IMR-90 (cell line): ENCODE measurements around the gene HOXA7. TPM values are rescaled to one million over a fixed set of nuclear protein-coding genes. Genes with fewer than 3 reads are reported as not detected.
A peak's percentile ranks its signal among the peaks of the same experiment; 100 is the strongest.

ENCODE experiments used
- ATAC-seq: fragments of 200-7000 bp; cut with Tn5 transposase; 2 replicates; pipeline ENCODE4 v1.9.1; 2020; ENCODE audit warnings: low read depth, mild to moderate bottlenecking, moderate library complexity
- BruUV-seq: library from RNA; stranded (reverse); fragments of 400-500 nt; replicated peaks from 2 replicates; lab custom pipeline; 2021; lab: Mats Ljungman, UMichigan
- CTCF ChIA-PET: fragments of 300-600 bp; formaldehyde crosslinking; extraction: SDS; loops from one replicate; lab custom pipeline; 2021; ENCODE audit warnings: antibody characterized with exemption; lab: Yijun Ruan, JAX
- POLR2A ChIA-PET: fragments of 300-600 bp; sonication (Branson Sonifier 250); formaldehyde crosslinking; loops from one replicate; lab custom pipeline; 2022; ENCODE audit warnings: antibody characterized with exemption; ENCODE audit not compliant: unreplicated experiment; lab: Charles Lee
- DNase-seq: peaks from one replicate; pipeline ENCODE4 v3.0.0; 2013
- H2AFZ ChIP-seq: replicated peaks from 2 replicates; pipeline ENCODE3; 2013; ENCODE audit warnings: low read length, mild to moderate bottlenecking; ENCODE audit not compliant: poor library complexity
- H2AK5ac ChIP-seq: 2 replicates; pipeline ENCODE4 v1.6.1; 2013; ENCODE audit warnings: low read depth, low read length, inconsistent platforms
- H2AK9ac ChIP-seq: replicated peaks from 2 replicates; pipeline ENCODE3; 2013; ENCODE audit warnings: mild to moderate bottlenecking, low read depth, low read length, moderate library complexity; ENCODE audit not compliant: poor library complexity
- H2BK120ac ChIP-seq: 2 replicates; pipeline ENCODE4 v1.6.1; 2013; ENCODE audit warnings: low read depth, low read length, inconsistent platforms
- H2BK15ac ChIP-seq: 3 replicates; pipeline ENCODE4 v1.6.1; 2013; ENCODE audit warnings: low read depth, low read length, inconsistent platforms
- H2BK20ac ChIP-seq: 2 replicates; pipeline ENCODE4 v1.6.1; 2013; ENCODE audit warnings: low read depth, mild to moderate bottlenecking, inconsistent platforms, low read length, moderate library complexity
- H2BK5ac ChIP-seq: 2 replicates; pipeline ENCODE4 v1.6.1; 2013; ENCODE audit warnings: mild to moderate bottlenecking, low read depth, low read length, inconsistent platforms; ENCODE audit not compliant: poor library complexity, severe bottlenecking
- H3K14ac ChIP-seq: replicated peaks from 2 replicates; pipeline ENCODE4 v1.6.1; 2013; ENCODE audit warnings: low read depth, low read length, inconsistent platforms
- H3K18ac ChIP-seq: 2 replicates; pipeline ENCODE4 v1.6.1; 2013; ENCODE audit warnings: low read depth, low read length, control low read depth
- H3K23ac ChIP-seq: 2 replicates; pipeline ENCODE4 v1.6.1; 2013; ENCODE audit warnings: low read depth, low read length, inconsistent platforms
- H3K27ac ChIP-seq: 2 replicates; pipeline ENCODE4 v1.5.1; 2013; ENCODE audit warnings: mild to moderate bottlenecking, control low read depth, low read length; ENCODE audit not compliant: insufficient read depth
- H3K27me3 ChIP-seq: 2 replicates; pipeline ENCODE4 v1.6.1; 2013; ENCODE audit warnings: low read length; ENCODE audit not compliant: control insufficient read depth, insufficient read depth
- H3K36me3 ChIP-seq: 2 replicates; pipeline ENCODE4 v1.6.1; 2013; ENCODE audit warnings: low read length, mixed read lengths; ENCODE audit not compliant: control insufficient read depth, insufficient read depth
- H3K4ac ChIP-seq: 2 replicates; pipeline ENCODE4 v1.6.1; 2013; ENCODE audit warnings: low read depth, low read length, inconsistent platforms
- H3K4me1 ChIP-seq: 2 replicates; pipeline ENCODE4 v1.6.1; 2013; ENCODE audit warnings: low read length, mixed read lengths; ENCODE audit not compliant: control insufficient read depth, insufficient read depth
- H3K4me2 ChIP-seq: 2 replicates; pipeline ENCODE4 v1.6.1; 2013; ENCODE audit warnings: low read depth, mild to moderate bottlenecking, control low read depth, low read length, moderate library complexity
- H3K4me3 ChIP-seq: 2 replicates; pipeline ENCODE4 v1.5.1; 2013; ENCODE audit warnings: low read depth, mild to moderate bottlenecking, control low read depth, low read length, moderate library complexity; ENCODE audit not compliant: insufficient read depth
- H3K56ac ChIP-seq: 2 replicates; pipeline ENCODE4 v1.6.1; 2013; ENCODE audit warnings: low read length, inconsistent platforms; ENCODE audit not compliant: insufficient read depth; ENCODE audit errors: extremely low read depth
- H3K79me1 ChIP-seq, 2 experiments: 2 replicates each; pipeline ENCODE4 v1.6.1; 2013; ENCODE audit warnings: low read length in 2 of 2, inconsistent platforms in 1 of 2, low read depth in 1 of 2
- H3K9ac ChIP-seq: 2 replicates; pipeline ENCODE4 v1.6.1; 2013; ENCODE audit warnings: low read depth, low read length, control low read depth
- H3K9me1 ChIP-seq: 2 replicates; pipeline ENCODE4 v1.6.1; 2013; ENCODE audit warnings: low read length, inconsistent platforms; ENCODE audit not compliant: insufficient read depth
- H3K9me3 ChIP-seq: 2 replicates; pipeline ENCODE4 v1.6.1; 2013; ENCODE audit warnings: low read length; ENCODE audit not compliant: control insufficient read depth, insufficient read depth
- H4K20me1 ChIP-seq: 2 replicates; pipeline ENCODE4 v1.6.1; 2013; ENCODE audit warnings: low read length, inconsistent platforms; ENCODE audit not compliant: insufficient read depth
- H4K5ac ChIP-seq: 2 replicates; pipeline ENCODE4 v1.6.1; 2013; ENCODE audit warnings: mild to moderate bottlenecking, low read depth, low read length, control low read depth
- H4K8ac ChIP-seq, 2 experiments: 2 replicates each; pipeline ENCODE4 v1.6.1; 2013; ENCODE audit warnings: low read depth in 2 of 2, low read length in 2 of 2, control low read depth in 1 of 2, inconsistent platforms in 1 of 2
- H4K91ac ChIP-seq: 2 replicates; pipeline ENCODE4 v1.6.1; 2013; ENCODE audit warnings: low read depth, low read length, inconsistent platforms; ENCODE audit not compliant: insufficient read depth
- BHLHE40 ChIP-seq: fragments of 150-350 bp; IDR thresholded peaks from 2 replicates; pipeline ENCODE4 v1.6.1; 2016; ENCODE audit warnings: mild to moderate bottlenecking, low read depth, low read length
- FOS ChIP-seq: fragments of 150-350 bp; IDR thresholded peaks from 2 replicates; pipeline ENCODE4 v1.6.1; 2016; ENCODE audit warnings: low read depth, low read length
- MAFK ChIP-seq: IDR thresholded peaks from 2 replicates; pipeline ENCODE4 v1.6.1; 2012; ENCODE audit warnings: low read depth, low read length, improper control_type of control experiment
- MAZ ChIP-seq: IDR thresholded peaks from 2 replicates; pipeline ENCODE4 v1.6.1; 2012; ENCODE audit warnings: low read depth, mild to moderate bottlenecking, low read length, improper control_type of control experiment, moderate library complexity, borderline replicate concordance
- POLR2A ChIP-seq: IDR thresholded peaks from 2 replicates; pipeline ENCODE4 v1.6.1; 2012; ENCODE audit warnings: mild to moderate bottlenecking, low read depth, low read length
- RAD21 ChIP-seq: IDR thresholded peaks from 2 replicates; pipeline ENCODE4 v1.6.1; 2012; ENCODE audit warnings: low read length, improper control_type of control experiment
- WGBS, 2 experiments: methylation state at CpG; one replicate each; pipeline versions ENCODE4 v1.1.5 to v1.1.7; 2013; ENCODE audit warnings: missing lambda C conversion rate in 2 of 2; ENCODE audit not compliant: insufficient read length in 1 of 2; ENCODE audit errors: extremely low coverage in 2 of 2; 5-methylcytosine and 5-hydroxymethylcytosine counted together
- dilution Hi-C: fragments of 300-500 bp; cut with HindIII; formaldehyde crosslinking; loops from one replicate; pipeline ENCODE4 v1.14.3; 2018; ENCODE audit warnings: low sequenced_read_pairs; ENCODE audit not compliant: unreplicated experiment
- in situ Hi-C: fragments of 300-500 bp; cut with MboI; formaldehyde crosslinking; loops from 3 replicates; pipeline ENCODE4 v1.14.3; 2019; ENCODE audit warnings: low sequenced_read_pairs, inconsistent platforms, mixed read lengths
- intact Hi-C: fragments of 100-400 bp; cut with micrococcal nuclease; formaldehyde crosslinking; loops from 2 replicates; pipeline ENCODE4 v1.10.0; 2022
- polyA plus RNA-seq, 3 experiments: library from polyadenylated mRNA; depleted of rRNA; stranded (reverse); fragments of >200 nt; gene quantifications; 2 replicates each; pipeline ENCODE4 v1.2.3, GENCODE V29; 2012; ENCODE audit warnings: low replicate concordance in 1 of 3
- total RNA-seq: library from RNA; depleted of rRNA; stranded (reverse); fragments of >200 nt; gene quantifications from 2 replicates; pipeline ENCODE4 v1.2.3, GENCODE V29; 2012
- TF ChIP-seq, protein P1 (sequence below): fragments of 150-350 bp; IDR thresholded peaks from 2 replicates; pipeline ENCODE4 v1.6.1; 2016; ENCODE audit warnings: low read depth, mild to moderate bottlenecking, low read length, moderate library complexity, borderline replicate concordance
- TF ChIP-seq, protein P2 (sequence below): fragments of 150-350 bp; IDR thresholded peaks from 2 replicates; pipeline ENCODE4 v1.6.1; 2017; ENCODE audit warnings: mild to moderate bottlenecking, antibody characterized with exemption, low read length, low read depth

The HOXA7 gene
- total and polyA plus RNA-seq, 2 of the 4 experiments (the other 2 are of a cell fraction) = 0.18 to 1.7 TPM

DNA sequence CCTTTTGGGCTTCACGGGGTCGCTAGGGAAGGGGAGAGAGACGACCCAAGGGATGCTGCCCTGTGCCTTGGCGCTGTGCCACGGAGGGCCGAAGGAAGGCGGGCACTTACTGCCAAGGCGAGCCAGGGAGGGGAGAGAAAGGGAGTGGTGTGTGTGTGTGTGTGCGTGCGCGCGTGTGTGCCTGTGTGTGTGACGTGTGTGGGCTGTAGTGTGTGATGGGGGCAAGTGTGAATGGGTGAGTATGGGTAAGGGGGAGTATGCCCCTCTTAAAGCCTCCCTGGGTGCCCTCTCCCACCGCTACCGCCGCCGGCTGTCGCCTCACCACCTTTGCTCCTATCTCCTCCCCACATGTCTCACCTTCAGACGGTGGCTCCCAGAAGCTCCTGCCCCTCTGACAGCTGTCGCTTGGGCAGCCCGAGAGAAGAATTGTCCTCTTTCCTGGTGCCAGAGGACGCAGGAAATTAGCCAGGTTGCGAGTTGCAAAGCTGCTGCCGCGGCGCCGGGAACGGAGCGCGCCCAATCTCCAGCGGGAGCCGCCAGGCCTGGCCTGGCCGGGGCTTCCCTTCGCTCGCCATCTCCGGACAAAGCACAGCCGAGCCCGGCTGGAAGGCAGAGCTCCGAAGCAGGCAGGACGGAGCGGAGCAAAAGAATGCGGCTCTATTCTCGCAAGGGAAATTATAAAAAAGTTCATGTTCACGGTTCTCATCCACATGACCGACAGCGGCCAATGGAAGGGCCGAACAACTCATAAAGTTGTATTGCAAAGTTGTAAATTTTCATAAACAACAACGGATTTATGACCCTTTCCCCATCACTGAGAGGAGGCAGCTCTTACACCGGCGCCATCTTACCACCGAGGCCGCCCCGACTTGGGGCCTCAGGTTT is 4.3 kb downstream of the HOXA7 start, which contains the start of gene HOXA3:
Gene HOXA3 (minus strand): TSS at position 653 of the 885 bp plus-strand sequence. CDS start 41,943 bp downstream, outside the sequence.
- TF ChIP-seq, protein P1, sequence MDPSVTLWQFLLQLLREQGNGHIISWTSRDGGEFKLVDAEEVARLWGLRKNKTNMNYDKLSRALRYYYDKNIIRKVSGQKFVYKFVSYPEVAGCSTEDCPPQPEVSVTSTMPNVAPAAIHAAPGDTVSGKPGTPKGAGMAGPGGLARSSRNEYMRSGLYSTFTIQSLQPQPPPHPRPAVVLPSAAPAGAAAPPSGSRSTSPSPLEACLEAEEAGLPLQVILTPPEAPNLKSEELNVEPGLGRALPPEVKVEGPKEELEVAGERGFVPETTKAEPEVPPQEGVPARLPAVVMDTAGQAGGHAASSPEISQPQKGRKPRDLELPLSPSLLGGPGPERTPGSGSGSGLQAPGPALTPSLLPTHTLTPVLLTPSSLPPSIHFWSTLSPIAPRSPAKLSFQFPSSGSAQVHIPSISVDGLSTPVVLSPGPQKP = no peak
- 0 out of 2 replicates have a peak, but pooled peaks have one; percentile 42 for TF ChIP-seq POLR2A
- TF ChIP-seq MAZ = no peak
- TF ChIP-seq, protein P2, sequence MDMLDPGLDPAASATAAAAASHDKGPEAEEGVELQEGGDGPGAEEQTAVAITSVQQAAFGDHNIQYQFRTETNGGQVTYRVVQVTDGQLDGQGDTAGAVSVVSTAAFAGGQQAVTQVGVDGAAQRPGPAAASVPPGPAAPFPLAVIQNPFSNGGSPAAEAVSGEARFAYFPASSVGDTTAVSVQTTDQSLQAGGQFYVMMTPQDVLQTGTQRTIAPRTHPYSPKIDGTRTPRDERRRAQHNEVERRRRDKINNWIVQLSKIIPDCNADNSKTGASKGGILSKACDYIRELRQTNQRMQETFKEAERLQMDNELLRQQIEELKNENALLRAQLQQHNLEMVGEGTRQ = peak; percentile 65; the same call in 1 of the 2 replicates
- TF ChIP-seq BHLHE40 = no peak
- no peak for TF ChIP-seq MAFK
- TF ChIP-seq FOS = no peak
- no peak for TF ChIP-seq RAD21
- 0 out of 4 replicates have a peak, but pooled peaks cover 0 to 19% of the 10 kb centered on the region in 2 experiments for H3K79me1 ChIP-seq
- in situ Hi-C loops = no loop called here
- CTCF ChIA-PET = interaction anchor here (0.8 kb wide), 1 partner anchor 8 kb away, joined by 3 read pairs; no protein-coding TSS in a partner anchor
- H3K9me1 ChIP-seq = peaks cover 3% of the 10 kb centered on the region; the same call in 1 of the 2 replicates
- peak within 1 kb of the TSS; percentile 55 to 68; a peak in 3 of 4 replicates for H4K8ac ChIP-seq
- H3K36me3 ChIP-seq = no peaks in the 10 kb centered on the region
- peak within 1 kb of the TSS; percentile 67; the same call in 1 of the 2 replicates for H4K5ac ChIP-seq
- peak within 1 kb of the TSS; percentile 57 for H3K4ac ChIP-seq
- H3K23ac ChIP-seq = peak within 1 kb of the TSS; percentile 73
- H4K91ac ChIP-seq = peak within 1 kb of the TSS; percentile 40
- ATAC-seq (peak; percentile 2), DNase-seq (peak; percentile 59)
- no TSS peak for BruUV-seq
- peak within 1 kb of the TSS; percentile 15; the same call in 1 of the 2 replicates for H2AK5ac ChIP-seq
- H3K27ac ChIP-seq = peak within 1 kb of the TSS; percentile 81
- peak within 1 kb of the TSS; percentile 54 for H3K9ac ChIP-seq
- H2BK120ac ChIP-seq = peak within 1 kb of the TSS; percentile 57; the same call in 1 of the 2 replicates
- no peaks in the 10 kb centered on the region for H4K20me1 ChIP-seq
- peak within 1 kb of the TSS; percentile 38 for H2AK9ac ChIP-seq
- H2AFZ ChIP-seq = peak within 1 kb of the TSS; percentile 87
- WGBS, 2 experiments = 19% methylated on average over 12 of the region's 53 CpGs; no CpG with 5 or more reads in 1 of the 2 experiments
- intact Hi-C loops = no loop called here
- peak within 1 kb of the TSS; percentile 87 for H3K4me2 ChIP-seq
- H3K56ac ChIP-seq = no peak within 1 kb of the TSS
- H3K9me3 ChIP-seq = no peaks in the 10 kb centered on the region
- H3K14ac ChIP-seq = peak within 1 kb of the TSS; percentile 69
- POLR2A ChIA-PET = no interaction called here
- dilution Hi-C loops = no loop called here
- 0 out of 2 replicates have a peak within 1 kb of the TSS, but pooled peaks have one; percentile 6 for H2BK20ac ChIP-seq
- peak within 1 kb of the TSS; percentile 31; the same call in 1 of the 2 replicates for H3K18ac ChIP-seq
- H3K4me1 ChIP-seq = peaks cover 12% of the 10 kb centered on the region
- peak within 1 kb of the TSS; percentile 27; the same call in 2 of the 3 replicates for H2BK15ac ChIP-seq
- peak within 1 kb of the TSS; percentile 54 for H3K4me3 ChIP-seq
- peak within 1 kb of the TSS; percentile 18 for H2BK5ac ChIP-seq
- no peaks in the 10 kb centered on the region for H3K27me3 ChIP-seq
